ENCODE data around the gene GATM. TPM values are rescaled to one million over a fixed set of nuclear protein-coding genes. Genes with fewer than 3 reads are reported as not detected.

GATM gene
- total and polyA plus RNA-seq, 2 of the 4 experiments (the other 2 are of a cell fraction) = 0.10 to 0.18 TPM

GRCh38 chr15:45425135-45425534 lies 46.8 kb upstream of the GATM start:
- Histone ChIP-seq H4K91ac (ENCODE audit: insufficient read depth, low read depth, low read length) (no peak overlapping the region), H2BK15ac (ENCODE audit: low read depth, low read length) (no peak overlapping the region), H3K56ac (ENCODE audit: extremely low read depth, insufficient read depth, low read length) (no peak overlapping the region), H3K36me3 (ENCODE audit: control insufficient read depth, insufficient read depth, low read length) (peaks cover 4% of the 10 kb centered on the region; the same call in 1 of the 2 replicates), H3K4me2 (ENCODE audit: low read depth, low read length) (no peak overlapping the region), H2AFZ (replicated peaks; ENCODE audit: low read length, poor library complexity) (no peak overlapping the region), H3K4me1 (ENCODE audit: control insufficient read depth, insufficient read depth, low read length) (no peaks in the 10 kb centered on the region), H2BK20ac (ENCODE audit: low read depth, low read length) (no peak overlapping the region), H3K14ac (replicated peaks; ENCODE audit: low read depth, low read length) (no peak overlapping the region), H3K4ac (ENCODE audit: low read depth, low read length) (no peak overlapping the region), H2BK120ac (ENCODE audit: low read depth, low read length) (no peak overlapping the region), H2BK5ac (ENCODE audit: low read depth, low read length, poor library complexity, severe bottlenecking) (no peak overlapping the region), H3K23ac (ENCODE audit: low read depth, low read length) (no peak overlapping the region), H3K9me1 (ENCODE audit: insufficient read depth, low read length) (no peaks in the 10 kb centered on the region), H4K8ac (ENCODE audit: low read depth in 2 of 2, low read length in 2 of 2) (no peak overlapping the region), H3K79me1 (ENCODE audit: low read depth in 1 of 2, low read length in 2 of 2) (no peaks in the 10 kb centered on the region), H4K5ac (ENCODE audit: low read depth, low read length) (no peak overlapping the region), H3K27ac (ENCODE audit: insufficient read depth, low read length) (no peak overlapping the region), H3K9ac (ENCODE audit: low read depth, low read length) (no peak overlapping the region), H2AK9ac (replicated peaks; ENCODE audit: low read depth, low read length, poor library complexity) (no peak overlapping the region), H3K27me3 (ENCODE audit: control insufficient read depth, insufficient read depth, low read length) (no peaks in the 10 kb centered on the region), H4K20me1 (ENCODE audit: insufficient read depth, low read length) (no peaks in the 10 kb centered on the region), H3K4me3 (ENCODE audit: insufficient read depth, low read depth, low read length) (no peak overlapping the region), H3K18ac (ENCODE audit: low read depth, low read length) (no peak overlapping the region), H2AK5ac (ENCODE audit: low read depth, low read length) (no peak overlapping the region), H3K9me3 (ENCODE audit: control insufficient read depth, insufficient read depth, low read length) (no peaks in the 10 kb centered on the region)
- in situ Hi-C loops (cut with MboI; ENCODE audit: low sequenced_read_pairs) (no loop called here), dilution Hi-C loops (cut with HindIII; ENCODE audit: low sequenced_read_pairs, unreplicated experiment) (no loop called here), intact Hi-C loops (cut with micrococcal nuclease) (no loop called here)
- ATAC-seq (ENCODE audit: low read depth) (peak; percentile 75), DNase-seq (peak; percentile 65)
- WGBS, 2 experiments (ENCODE audit: extremely low coverage in 2 of 2, insufficient read length in 1 of 2) = no CpG with 5 or more reads among the region's 7 CpGs
- TF ChIP-seq USF2 (IDR thresholded peaks at IDR 0.05; ENCODE audit: low read depth, low read length) = no peak
- TF ChIP-seq RAD21 (IDR thresholded peaks at IDR 0.05; ENCODE audit: low read length) = no peak
- TF ChIP-seq NFE2L2 (IDR thresholded peaks at IDR 0.05; ENCODE audit: low read depth, low read length) = no peak
- TF ChIP-seq ELK1 (IDR thresholded peaks at IDR 0.05; ENCODE audit: borderline replicate concordance, low read depth, low read length) = no peak
- ChIA-PET CTCF (no interaction called here), POLR2A (ENCODE audit: unreplicated experiment) (no interaction called here)
- no TSS peak for BruUV-seq (replicated peaks)
